ENCODE data around the gene RAP1GDS1.

DNA sequence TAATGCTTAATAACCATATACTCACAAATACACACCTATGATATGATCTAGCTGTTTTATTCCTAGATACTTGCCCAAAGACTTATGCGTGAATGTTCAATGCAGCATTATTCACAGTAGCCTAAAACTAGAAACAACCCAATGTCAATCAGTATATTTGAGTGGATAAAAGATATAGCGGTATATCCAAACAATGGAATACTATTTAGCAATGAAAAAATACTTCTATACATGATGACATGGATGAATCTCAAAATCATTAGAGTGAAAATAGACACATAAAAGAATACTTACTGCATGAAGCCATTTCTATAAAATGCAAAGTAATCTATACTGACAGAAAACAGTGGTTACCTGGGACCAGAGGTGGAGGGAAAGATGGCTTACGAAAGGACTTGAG lies 108.1 kb downstream of the RAP1GDS1 start:
- TF ChIP-seq CTCF (IDR thresholded peaks at IDR 0.05; ENCODE audit: low read depth, low read length, missing input control) = no peak
- no peak for TF ChIP-seq YY1 (IDR thresholded peaks at IDR 0.05)
- no peak for TF ChIP-seq RAD21 (IDR thresholded peaks at IDR 0.05)
- TF ChIP-seq, protein P1, sequence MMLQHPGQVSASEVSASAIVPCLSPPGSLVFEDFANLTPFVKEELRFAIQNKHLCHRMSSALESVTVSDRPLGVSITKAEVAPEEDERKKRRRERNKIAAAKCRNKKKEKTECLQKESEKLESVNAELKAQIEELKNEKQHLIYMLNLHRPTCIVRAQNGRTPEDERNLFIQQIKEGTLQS (IDR thresholded peaks at IDR 0.05) = no peak
- TF ChIP-seq TAF1 (conservative IDR thresholded peaks at IDR 0.05) = no peak
- no peak for TF ChIP-seq SP1 (IDR thresholded peaks at IDR 0.05)
- TF ChIP-seq, protein P2, sequence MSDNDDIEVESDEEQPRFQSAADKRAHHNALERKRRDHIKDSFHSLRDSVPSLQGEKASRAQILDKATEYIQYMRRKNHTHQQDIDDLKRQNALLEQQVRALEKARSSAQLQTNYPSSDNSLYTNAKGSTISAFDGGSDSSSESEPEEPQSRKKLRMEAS (IDR thresholded peaks at IDR 0.05) = no peak
